Measurements from ENCODE around the gene MGAT1. TPM values are rescaled to one million over a fixed set of nuclear protein-coding genes. Genes with fewer than 3 reads are reported as not detected.

Gene MGAT1
- total RNA-seq, 2 experiments from 2014 or later, result 136 to 152 TPM

DNA sequence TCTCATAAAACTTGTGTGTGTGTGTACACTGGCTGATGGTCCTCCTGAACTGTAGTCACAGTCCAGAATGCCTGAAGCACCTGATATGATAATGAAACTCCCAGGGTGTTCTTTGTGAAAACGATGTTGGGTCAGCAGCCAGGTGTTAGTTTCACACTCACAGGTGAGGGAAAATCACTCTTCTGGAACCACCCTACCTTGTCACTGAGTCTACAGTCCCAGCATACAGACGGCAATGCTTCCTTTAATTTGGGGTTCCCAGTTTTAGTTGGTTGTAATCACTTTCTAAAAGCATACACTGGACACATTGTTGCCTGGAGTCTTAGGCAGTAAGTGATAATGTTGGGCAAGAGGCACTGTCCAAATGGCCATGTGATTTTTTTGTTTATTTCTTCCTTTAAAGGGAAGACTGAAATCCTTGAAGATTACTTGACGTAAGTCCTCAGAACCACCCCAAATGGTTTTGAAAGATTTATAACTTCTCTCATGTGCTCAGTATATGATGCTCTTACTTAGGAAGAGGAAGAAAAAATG is 18.2 kb upstream of the MGAT1 start:
- no peaks in the 10 kb centered on the region for H3K36me3 Mint-ChIP-seq (ENCODE audit: low read depth)
- CTCF ChIA-PET, result interaction anchor here (1.0 to 2.0 kb wide), 2 partner anchors 9 to 21 kb away, joined by 3 to 5 read pairs; no protein-coding TSS in a partner anchor

DNA sequence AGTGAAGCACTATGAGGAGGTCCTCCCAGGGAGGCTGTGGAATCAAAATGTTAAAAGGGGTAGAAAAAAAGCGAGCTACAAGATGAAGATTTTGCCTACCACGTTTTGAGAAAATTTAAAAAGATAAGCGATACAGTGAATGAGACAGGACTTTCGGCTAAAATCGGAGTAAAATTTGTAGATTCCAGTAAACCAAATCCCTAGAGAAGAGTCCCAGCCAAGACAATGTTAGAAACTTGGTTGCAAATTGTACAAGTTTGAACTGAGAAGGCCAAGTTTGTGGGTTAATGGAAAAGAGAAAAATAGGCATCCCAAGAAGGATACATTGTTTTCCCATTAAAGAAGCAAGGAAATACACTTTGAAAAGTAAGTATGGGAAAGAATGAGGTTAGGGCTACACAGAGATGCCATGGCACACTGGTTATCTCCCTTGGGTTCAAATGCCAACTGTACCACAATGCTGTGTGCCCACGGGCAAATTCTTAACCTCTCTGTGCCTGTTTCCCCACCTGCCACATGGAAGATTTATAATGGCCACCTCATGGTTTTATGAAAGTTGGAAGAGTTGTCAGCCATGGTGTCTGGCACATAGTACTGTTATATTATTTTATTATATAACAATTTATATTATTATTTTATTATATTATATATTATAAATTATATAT is 16.2 kb upstream of the MGAT1 start:
- Mint-ChIP-seq H3K4me1 (peaks cover 39% of the 10 kb centered on the region), H3K36me3 (ENCODE audit: low read depth) (no peaks in the 10 kb centered on the region), H3K9me3 (no peaks in the 10 kb centered on the region), H3K4me3 (no peak overlapping the region), H3K27me3 (no peaks in the 10 kb centered on the region), H3K27ac (no peak overlapping the region)
- POLR2A ChIA-PET, result no interaction called here
- no peak for DNase-seq
- CTCF ChIA-PET, result interaction anchor here (0.9 to 1.1 kb wide), 3 partner anchors 8 to 333 kb away, joined by 3 to 4 read pairs (median 4); no protein-coding TSS in a partner anchor

More for the DNA sequence above, 18.2 kb upstream of the MGAT1 start:
- Mint-ChIP-seq H3K4me3 (no peak overlapping the region), H3K4me1 (peaks cover 45% of the 10 kb centered on the region), H3K27ac (no peak overlapping the region), H3K27me3 (no peaks in the 10 kb centered on the region), H3K9me3 (no peaks in the 10 kb centered on the region)
- DNase-seq, result no peak
- POLR2A ChIA-PET, result no interaction called here

DNA sequence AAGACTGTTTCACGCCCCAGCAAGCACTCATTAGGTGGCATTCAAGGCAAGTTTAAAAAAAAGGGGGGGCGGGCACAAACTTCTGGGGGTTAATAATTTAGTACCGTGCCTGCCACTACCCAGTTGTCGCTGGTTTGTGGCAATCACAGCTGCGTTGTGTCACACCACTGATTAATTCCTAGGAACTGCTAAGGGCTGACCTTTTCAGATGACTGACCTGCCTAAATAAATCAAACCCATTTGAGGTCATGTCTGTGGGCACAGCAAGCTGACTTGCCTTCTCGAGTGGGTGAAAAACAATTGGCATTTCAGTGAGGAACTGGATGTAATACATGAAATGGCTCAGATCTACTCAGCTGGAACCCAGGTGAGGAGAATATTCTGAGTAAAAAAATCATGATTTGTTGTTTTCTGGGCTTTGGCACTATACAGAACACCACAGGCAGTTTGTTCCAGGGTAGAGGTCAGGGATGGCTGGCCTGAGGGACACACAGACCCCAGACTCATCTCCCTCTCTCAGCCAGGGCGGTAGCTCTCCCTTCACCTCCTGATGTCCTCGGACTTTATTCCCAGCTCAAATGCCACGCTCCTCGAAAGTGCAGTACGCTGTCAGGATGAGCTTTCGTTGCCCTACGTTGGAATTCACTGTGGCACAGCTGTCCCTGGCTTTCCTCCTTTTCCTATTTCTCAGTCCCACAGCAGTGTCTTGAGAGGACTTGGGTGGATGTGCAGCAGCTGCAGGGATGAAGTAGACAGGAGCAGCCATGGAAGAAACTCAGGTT is 15.5 kb upstream of the MGAT1 start:
- H3K27me3 Mint-ChIP-seq, result no peaks in the 10 kb centered on the region
- CTCF ChIA-PET, result interaction anchor here (0.5 to 1.1 kb wide), 4 partner anchors 8 to 334 kb away, joined by 3 to 4 read pairs (median 4); no protein-coding TSS in a partner anchor
- H3K4me3 Mint-ChIP-seq, result no peak overlapping the region
- POLR2A ChIA-PET, result no interaction called here
- peaks cover 40% of the 10 kb centered on the region for H3K4me1 Mint-ChIP-seq
- H3K9me3 Mint-ChIP-seq, result no peaks in the 10 kb centered on the region
- no peaks in the 10 kb centered on the region for H3K36me3 Mint-ChIP-seq (ENCODE audit: low read depth)
- DNase-seq, result no peak
- H3K27ac Mint-ChIP-seq, result no peak overlapping the region

DNA sequence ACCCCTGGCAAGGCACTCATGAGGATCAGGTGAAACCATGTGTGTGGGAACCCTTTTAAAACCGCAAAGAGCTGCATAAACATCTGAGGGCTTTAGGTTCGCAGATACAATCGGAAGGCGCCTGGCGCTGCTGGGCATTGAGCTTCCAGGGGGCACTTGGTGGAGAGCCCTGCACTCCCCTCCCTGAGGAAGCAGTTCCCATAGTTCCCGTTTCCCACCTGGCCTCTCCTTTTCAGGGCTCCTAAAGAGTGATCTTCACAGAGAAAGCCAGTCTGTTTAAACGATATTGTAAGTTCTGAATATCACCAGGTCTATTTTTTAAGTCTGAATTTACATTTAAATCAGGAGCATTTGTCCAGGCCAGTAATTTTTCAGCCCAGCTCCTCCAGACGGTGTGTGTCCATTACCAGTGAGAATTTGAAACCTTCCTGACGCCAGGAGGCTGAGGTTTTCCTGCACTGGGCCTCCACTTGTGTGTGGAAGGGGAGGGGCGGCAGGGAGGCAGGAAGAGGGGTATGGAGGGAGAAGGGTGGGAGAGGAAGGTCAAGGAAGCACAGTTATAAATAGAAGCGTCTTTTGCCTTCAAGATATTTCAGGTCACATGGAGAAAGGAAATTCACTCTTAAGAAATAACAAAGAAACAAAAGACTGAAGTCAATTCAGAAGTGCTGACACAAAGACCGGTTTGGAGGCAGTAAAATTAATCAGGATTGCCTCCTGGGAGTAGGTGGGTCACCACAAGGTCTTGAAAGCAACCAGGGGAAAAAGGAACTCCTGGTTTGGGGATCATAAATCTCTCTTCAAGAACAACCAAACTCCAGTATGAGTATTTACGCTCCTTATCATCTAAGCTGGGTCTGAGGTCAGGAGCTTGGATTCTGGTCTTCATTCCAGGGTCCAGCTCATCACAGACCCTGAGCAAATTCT is 14.3 kb upstream of the MGAT1 start:
- Mint-ChIP-seq H3K27me3 (no peaks in the 10 kb centered on the region), H3K36me3 (ENCODE audit: low read depth) (no peaks in the 10 kb centered on the region), H3K27ac (no peak overlapping the region), H3K4me3 (no peak overlapping the region), H3K4me1 (peaks cover 48% of the 10 kb centered on the region), H3K9me3 (no peaks in the 10 kb centered on the region)
- peak; percentile 30 for DNase-seq
- CTCF ChIA-PET, result interaction anchor here (0.5 to 1.2 kb wide), 5 partner anchors 10 to 333 kb away, joined by 3 to 5 read pairs (median 3); no protein-coding TSS in a partner anchor
- POLR2A ChIA-PET, result no interaction called here

DNA sequence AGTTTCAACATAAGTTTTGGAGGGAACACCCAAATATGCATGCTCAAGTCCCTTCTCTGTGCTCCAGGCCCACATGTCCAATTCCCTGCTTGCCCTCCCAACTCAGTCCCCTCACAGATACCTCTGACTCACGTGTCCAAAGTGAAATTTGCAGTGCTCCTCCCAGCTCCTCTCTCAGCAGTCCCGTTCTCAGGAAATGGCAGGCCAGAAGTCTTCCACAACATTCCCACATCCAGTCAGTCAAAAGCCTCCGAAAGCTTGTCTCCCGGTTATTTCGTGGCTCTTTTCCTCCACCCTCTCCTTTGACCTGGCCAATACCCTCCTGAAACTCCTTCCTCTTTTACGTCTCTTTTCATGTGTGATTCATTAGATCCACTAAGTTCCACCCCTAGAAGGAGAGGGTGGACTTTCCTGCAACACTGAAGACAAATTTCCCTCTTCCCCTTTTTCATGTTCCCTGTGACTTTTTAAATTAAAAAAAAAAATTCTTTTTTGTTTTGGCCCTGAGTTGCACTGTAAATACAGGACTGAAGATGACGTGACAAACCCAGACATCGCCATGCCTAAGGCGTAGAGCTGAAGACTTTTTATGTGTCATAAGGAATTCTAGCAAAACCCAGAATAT is 12.8 kb upstream of the MGAT1 start:
- H3K36me3 Mint-ChIP-seq (ENCODE audit: low read depth), result no peaks in the 10 kb centered on the region
- ChIA-PET CTCF (interaction anchor here (1.1 kb wide), 2 partner anchors 12 to 47 kb away, joined by 3 read pairs; no protein-coding TSS in a partner anchor), POLR2A (no interaction called here)
- no peaks in the 10 kb centered on the region for H3K9me3 Mint-ChIP-seq
- no peak overlapping the region for H3K4me3 Mint-ChIP-seq
- H3K27ac Mint-ChIP-seq, result no peak overlapping the region
- no peaks in the 10 kb centered on the region for H3K27me3 Mint-ChIP-seq
- peaks cover 51% of the 10 kb centered on the region for H3K4me1 Mint-ChIP-seq
- DNase-seq, result no peak

DNA sequence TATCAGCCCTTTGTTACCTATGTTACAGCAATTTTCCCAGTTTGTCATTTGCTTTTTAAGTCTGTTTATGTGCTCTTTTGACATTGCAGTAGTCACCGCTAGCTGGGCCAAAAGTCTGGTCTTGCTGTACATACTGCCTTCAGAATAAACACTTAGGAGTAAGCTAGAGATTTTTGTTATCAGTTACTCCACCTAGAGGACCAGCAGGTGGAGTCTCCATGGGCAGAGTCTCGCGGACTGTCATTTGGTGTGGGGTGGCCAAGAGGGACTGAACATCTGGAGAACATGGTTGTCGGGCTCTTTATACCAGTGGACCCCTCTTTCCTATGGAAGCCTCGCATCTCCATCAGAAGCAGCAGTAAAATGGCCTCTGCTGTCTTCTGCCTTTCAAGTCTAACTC is 10.8 kb upstream of the MGAT1 start:
- CTCF ChIA-PET, result interaction anchor here (1.1 to 2.1 kb wide), 2 partner anchors 18 to 48 kb away, joined by 3 to 7 read pairs; partner anchors contain the start of gene ZFP62
- DNase-seq, result no peak
- peaks cover 56% of the 10 kb centered on the region for H3K4me1 Mint-ChIP-seq
- H3K4me3 Mint-ChIP-seq, result no peak overlapping the region
- H3K27ac Mint-ChIP-seq, result no peak overlapping the region
- no peaks in the 10 kb centered on the region for H3K27me3 Mint-ChIP-seq
- no peaks in the 10 kb centered on the region for H3K9me3 Mint-ChIP-seq
- POLR2A ChIA-PET, result no interaction called here
- H3K36me3 Mint-ChIP-seq (ENCODE audit: low read depth), result peaks cover under 1% of the 10 kb centered on the region

DNA sequence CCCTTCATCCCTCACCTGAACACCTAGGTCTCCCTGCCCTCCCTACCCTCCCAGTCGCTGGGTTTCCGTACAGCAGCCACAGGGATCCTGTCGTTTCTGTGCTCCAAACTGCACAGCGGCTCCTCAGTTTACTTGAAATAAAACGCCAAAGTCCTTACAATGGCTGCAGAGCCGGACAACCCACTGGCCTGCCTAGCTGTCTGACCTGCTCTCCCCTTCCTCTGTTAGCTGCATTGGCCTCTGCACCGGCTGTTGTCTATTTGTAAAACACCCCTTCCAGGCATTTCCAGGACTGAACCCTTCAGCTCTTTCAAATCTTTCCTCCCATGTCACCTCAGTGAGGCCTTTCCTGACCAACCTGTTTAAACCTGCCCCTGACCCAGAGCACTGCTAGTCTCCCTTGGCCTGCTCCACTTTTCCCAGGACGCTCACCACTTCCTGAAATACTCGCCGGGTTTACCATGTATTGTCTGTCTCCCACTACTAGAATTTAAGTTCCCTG is 9.1 kb upstream of the MGAT1 start:
- no peak for DNase-seq
- H3K9me3 Mint-ChIP-seq, result no peaks in the 10 kb centered on the region

DNA sequence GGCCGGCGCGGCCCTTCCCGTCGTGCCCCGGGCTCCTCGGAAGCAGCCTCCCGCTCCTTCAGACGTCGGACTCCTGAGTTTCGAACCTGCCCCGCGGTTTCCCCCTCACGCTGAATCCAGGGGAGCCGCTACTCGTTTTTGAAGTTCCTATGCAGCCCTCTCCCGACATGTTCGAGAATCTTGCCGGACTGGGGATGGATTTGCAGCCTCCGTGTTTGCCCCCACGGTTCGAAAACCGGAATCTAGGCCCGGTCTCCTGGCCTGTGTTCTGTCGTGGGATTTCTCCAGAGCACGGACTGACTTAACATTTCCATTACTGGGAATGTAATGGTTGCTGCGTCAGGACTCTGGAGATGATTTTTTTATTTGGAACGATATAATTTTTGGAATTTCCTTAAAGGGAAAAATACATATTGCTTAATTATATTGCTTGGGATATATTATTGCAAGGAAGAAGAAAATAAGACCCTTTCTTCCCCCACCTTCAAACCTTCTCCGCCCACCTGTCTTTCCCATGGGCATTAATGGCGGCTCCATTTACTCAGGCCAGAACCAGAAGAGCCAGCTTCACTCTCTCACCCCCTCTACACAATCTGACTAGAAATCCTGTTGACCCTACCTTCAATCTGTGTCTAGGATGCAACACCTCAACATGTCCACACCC is 8.5 kb upstream of the MGAT1 start:
- H3K4me1 Mint-ChIP-seq, result peaks cover 67% of the 10 kb centered on the region
- ChIA-PET CTCF (interaction anchor here (0.6 to 1.6 kb wide), 7 partner anchors 12 to 384 kb away, joined by 3 to 5 read pairs (median 3); no protein-coding TSS in a partner anchor), POLR2A (interaction anchor here (0.6 to 1.0 kb wide), 4 partner anchors 13 to 380 kb away, joined by 3 to 4 read pairs (median 3); no protein-coding TSS in a partner anchor)
- H3K27ac Mint-ChIP-seq, result peak overlapping the region; percentile 100
- H3K36me3 Mint-ChIP-seq (ENCODE audit: low read depth), result peaks cover 24% of the 10 kb centered on the region
- no peaks in the 10 kb centered on the region for H3K27me3 Mint-ChIP-seq
- no peaks in the 10 kb centered on the region for H3K9me3 Mint-ChIP-seq
- peak overlapping the region; percentile 81 for H3K4me3 Mint-ChIP-seq
- no peak for DNase-seq

More for the DNA sequence above, 9.1 kb upstream of the MGAT1 start:
- Mint-ChIP-seq H3K4me3 (peak overlapping the region; percentile 81), H3K27ac (peak overlapping the region; percentile 100), H3K36me3 (ENCODE audit: low read depth) (peaks cover 18% of the 10 kb centered on the region), H3K4me1 (peaks cover 65% of the 10 kb centered on the region), H3K27me3 (no peaks in the 10 kb centered on the region)
- POLR2A ChIA-PET, result no interaction called here
- CTCF ChIA-PET, result interaction anchor here (0.9 to 1.6 kb wide), 3 partner anchors 12 to 48 kb away, joined by 3 to 5 read pairs (median 3); no protein-coding TSS in a partner anchor

- H3K27me3 Mint-ChIP-seq, result no peaks in the 10 kb centered on the region
- peaks cover 69% of the 10 kb centered on the region for H3K4me1 Mint-ChIP-seq
- H3K4me3 Mint-ChIP-seq, result peak overlapping the region; percentile 75
- H3K27ac Mint-ChIP-seq, result peak overlapping the region; percentile 100
- ChIA-PET POLR2A (interaction anchor here (0.6 to 1.0 kb wide), 4 partner anchors 14 to 381 kb away, joined by 3 to 4 read pairs (median 3); no protein-coding TSS in a partner anchor), CTCF (interaction anchor here (0.5 to 1.6 kb wide), 6 partner anchors 15 to 385 kb away, joined by 3 to 5 read pairs (median 4); no protein-coding TSS in a partner anchor)
- peaks cover 29% of the 10 kb centered on the region for H3K36me3 Mint-ChIP-seq (ENCODE audit: low read depth)
- DNase-seq, result peak; percentile 94
- H3K9me3 Mint-ChIP-seq, result no peaks in the 10 kb centered on the region
Measured at GRCh38 chr5:180810210-180810958, 7.8 kb upstream of the MGAT1 start.

- CTCF ChIA-PET, result interaction anchor here (0.5 to 1.6 kb wide), 4 partner anchors 15 to 63 kb away, joined by 3 to 5 read pairs (median 4); no protein-coding TSS in a partner anchor
- H3K27me3 Mint-ChIP-seq, result no peaks in the 10 kb centered on the region
- H3K9me3 Mint-ChIP-seq, result no peaks in the 10 kb centered on the region
- POLR2A ChIA-PET, result interaction anchor here (0.6 to 1.0 kb wide), 2 partner anchors 15 to 218 kb away, joined by 3 read pairs; no protein-coding TSS in a partner anchor
- H3K4me1 Mint-ChIP-seq, result peaks cover 70% of the 10 kb centered on the region
- peak overlapping the region; percentile 100 for H3K27ac Mint-ChIP-seq
- peak; percentile 92 for DNase-seq
- H3K4me3 Mint-ChIP-seq, result peak overlapping the region; percentile 75
- H3K36me3 Mint-ChIP-seq (ENCODE audit: low read depth), result peaks cover 35% of the 10 kb centered on the region
Measured at GRCh38 chr5:180809403-180810209, 7.0 kb upstream of the MGAT1 start.

Data from activated CD4-positive, alpha-beta T cell treated with anti-CD3 and anti-CD28 coated beads, Interleukin-2, amount 10 ng/mL, durations not matched to agents 7 days and 5 days (primary cell).